K562 (cell line): Measurements from ENCODE around the gene PKLR. TPM values are rescaled to one million over a fixed set of nuclear protein-coding genes. Genes with fewer than 3 reads are reported as not detected.

Experiments used
- ATF3 ChIP-seq, 2 experiments: fragments of 450-650 bp in 1 of 2; sonication (generic) in 1 of 2; formaldehyde crosslinking in 1 of 2; IDR thresholded peaks in 1 of 2; conservative IDR thresholded peaks in 1 of 2; 2 replicates each; pipeline versions ENCODE4 v1.6.1 to v1.8.1; 2016 to 2023; ENCODE audit warnings: mild to moderate bottlenecking in 2 of 2, moderate library complexity in 2 of 2, inconsistent platforms in 1 of 2, missing genetic modification reagents in 1 of 2
- CHD2 ChIP-seq: IDR thresholded peaks from 2 replicates; pipeline ENCODE4 v1.6.1; 2011; ENCODE audit warnings: low read depth, low read length
- CREB3 ChIP-seq: fragments of 450-650 bp; conservative IDR thresholded peaks from 2 replicates; pipeline ENCODE4 v1.6.1; 2016; ENCODE audit warnings: missing genetic modification characterization, low read depth, mild to moderate bottlenecking, missing compliant biosample characterization, moderate library complexity
- E2F1 ChIP-seq: sonication (generic); formaldehyde crosslinking; IDR thresholded peaks from 2 replicates; pipeline ENCODE4 v1.8.1; 2023; ENCODE audit warnings: mild to moderate bottlenecking, missing genetic modification reagents, moderate library complexity
- KDM4B ChIP-seq, 2 experiments: fragments of 450-650 bp in 1 of 2; sonication (generic) in 1 of 2; IDR thresholded peaks; 2 replicates each; pipeline ENCODE4 v1.6.1; 2016 to 2017; ENCODE audit warnings: borderline replicate concordance in 2 of 2, antibody characterized with exemption in 1 of 2, low read depth in 1 of 2, mild to moderate bottlenecking in 1 of 2
- MEF2A ChIP-seq: IDR thresholded peaks from 2 replicates; pipeline ENCODE4 v1.6.1; 2011; ENCODE audit warnings: low read depth, mild to moderate bottlenecking, low read length, moderate library complexity; ENCODE audit not compliant: control insufficient read depth
- MYC ChIP-seq, 2 experiments: fragments of 250-450 bp in 1 of 2; sonication (Bioruptor Pico) in 1 of 2; IDR thresholded peaks; 2 replicates each; pipeline versions ENCODE4 v1.5.1 to v1.6.1; 2012 to 2021; ENCODE audit warnings: low read depth in 2 of 2, borderline replicate concordance in 1 of 2, improper control_type of control experiment in 1 of 2, low read length in 1 of 2, mild to moderate bottlenecking in 1 of 2, moderate library complexity in 1 of 2
- PYGO2 ChIP-seq: fragments of 450-650 bp; IDR thresholded peaks from 2 replicates; pipeline ENCODE4 v1.6.1; 2016; ENCODE audit warnings: mild to moderate bottlenecking, missing genetic modification characterization, moderate library complexity, missing compliant biosample characterization
- RREB1 ChIP-seq: fragments of 250-450 bp; sonication (Bioruptor Pico); IDR thresholded peaks from 2 replicates; pipeline ENCODE4 v1.4.0; 2020
- SAFB2 ChIP-seq: fragments of 200-400 bp; formaldehyde crosslinking; IDR thresholded peaks from 2 replicates; pipeline ENCODE4 v1.6.1; 2018; ENCODE audit warnings: borderline replicate concordance, low read length, low read depth, moderate library complexity; ENCODE audit not compliant: severe bottlenecking
- TBP ChIP-seq: optimal IDR thresholded peaks from 2 replicates; pipeline ENCODE3; 2011; ENCODE audit warnings: low read depth, low read length, improper control_type of control experiment
- ZFX ChIP-seq: sonication (generic); formaldehyde crosslinking; IDR thresholded peaks from 2 replicates; pipeline ENCODE4 v1.8.0; 2022; ENCODE audit warnings: mild to moderate bottlenecking, missing genetic modification reagents, moderate library complexity
- ZNF24 ChIP-seq: fragments of 450-650 bp; IDR thresholded peaks from 2 replicates; pipeline ENCODE4 v1.6.1; 2016
- ZNF277 ChIP-seq: fragments of 250-450 bp; sonication (Bioruptor Pico); IDR thresholded peaks from 2 replicates; pipeline ENCODE4 v1.8.0; 2022; ENCODE audit warnings: inconsistent platforms, mild to moderate bottlenecking, moderate library complexity, borderline replicate concordance
- ZNF76 ChIP-seq: fragments of 250-450 bp; sonication (Bioruptor Pico); IDR thresholded peaks from 2 replicates; pipeline ENCODE4 v1.4.0; 2020; ENCODE audit warnings: mild to moderate bottlenecking, moderate library complexity, borderline replicate concordance
- polyA plus RNA-seq, 8 experiments: library from polyadenylated mRNA; depleted of rRNA in 4 of 8; stranded (reverse) in 5 of 8; unstranded in 3 of 8; fragments of >200 nt; fragmentation: Nextera tagmentation in 2 of 8; fragmentation: Illumina TruSeq in 1 of 8; extraction: Ambion mirVana in 2 of 8; extraction: Trizol in 1 of 8; gene quantifications; 2 replicates each; pipeline versions ENCODE4 v1.2.1 to v1.2.3, GENCODE V29; 2011 to 2014; ENCODE audit warnings: inconsistent platforms in 1 of 8, missing spikeins in 1 of 8
- total RNA-seq, 7 experiments: library from RNA; depleted of rRNA in 6 of 7; stranded (reverse); fragments of >200 nt in 6 of 7; fragmentation: Illumina TruSeq in 2 of 7; extraction: Trizol in 2 of 7; gene quantifications; 2 replicates each; pipeline versions ENCODE4 v1.2.1 to v1.2.3, GENCODE V29; 2011 to 2021; ENCODE audit warnings: low replicate concordance in 1 of 7

Gene PKLR
- total and polyA plus RNA-seq, 9 of the 15 experiments (the other 6 are each of a cell fraction or from before 2014, with no cell fraction given) = 10.7 to 78.4 (median 38.2) TPM

- TF ChIP-seq SAFB2 (no peak), MYC (IDR thresholded peaks at IDR 0.05; ENCODE audit: low read depth, low read length) (peak; percentile 86), MYC (CRISPR knock-in tag; IDR thresholded peaks at IDR 0.05; ENCODE audit: borderline replicate concordance, low read depth) (no peak), ZFX (CRISPR knock-in tag) (peak; percentile 74), PYGO2 (tag) (no peak), ZNF76 (CRISPR knock-in tag) (no peak), RREB1 (peak; percentile 11; the same call in 1 of the 2 replicates), CREB3 (tag) (no peak), MEF2A (no peak), ZNF24 (no peak), ATF3 (IDR thresholded peaks at IDR 0.05) (no peak), ATF3 (CRISPR knock-in tag; conservative IDR thresholded peaks at IDR 0.05) (no peak), ZNF277 (CRISPR knock-in tag) (no peak), E2F1 (CRISPR knock-in tag) (no peak), KDM4B (IDR thresholded peaks at IDR 0.05; ENCODE audit: borderline replicate concordance in 2 of 2, low read depth in 1 of 2) (peak in 1 of 2 experiments; percentile 74; a peak in 1 of 4 replicates), TBP (peak; percentile 69), CHD2 (peak; percentile 66)
Measured at GRCh38 chr1:155255243-155256007, 45.8 kb downstream of the PKLR start, which contains the start of gene ENTREP3 (continued).
